NOMO-1 (cell line): ENCODE data around the gene ZNF407.
"Not testable (repeated sequence)": the region's sequence is repeated elsewhere in the genome, so short reads cannot be mapped to it uniquely, and the experiment has no call there.

ENCODE experiments used
- DNase-seq, 2 experiments: peaks; one replicate each; lab custom pipeline; 2025; ENCODE audit not compliant: unreplicated experiment in 2 of 2; lab: John Stamatoyannopoulos, UW

The ZNF407 gene

GRCh38 chr18:75083761-75084160 is 486.1 kb downstream of the ZNF407 start:
- DNase-seq = no peak

DNA sequence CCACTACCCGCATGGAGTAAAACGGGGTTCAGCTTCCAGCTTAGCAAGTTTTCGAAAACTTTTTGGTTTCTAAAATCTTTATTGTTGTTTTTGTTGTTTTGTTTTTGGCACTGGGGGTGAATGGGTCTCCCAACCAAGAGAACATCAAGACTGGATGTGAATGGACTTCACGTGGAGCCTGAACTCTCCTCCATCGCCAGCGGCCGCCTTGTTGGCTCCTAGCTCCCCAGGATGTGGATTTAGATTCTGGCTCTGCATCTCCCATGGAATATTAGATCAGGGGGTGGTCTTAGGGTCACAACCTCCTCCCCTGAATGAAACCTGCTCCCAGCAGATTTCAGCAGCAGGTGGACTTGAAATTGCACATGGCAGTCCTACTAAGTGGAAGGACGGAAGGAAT is 488.0 kb downstream of the ZNF407 start:
- DNase-seq = not testable (repeated sequence)

DNA sequence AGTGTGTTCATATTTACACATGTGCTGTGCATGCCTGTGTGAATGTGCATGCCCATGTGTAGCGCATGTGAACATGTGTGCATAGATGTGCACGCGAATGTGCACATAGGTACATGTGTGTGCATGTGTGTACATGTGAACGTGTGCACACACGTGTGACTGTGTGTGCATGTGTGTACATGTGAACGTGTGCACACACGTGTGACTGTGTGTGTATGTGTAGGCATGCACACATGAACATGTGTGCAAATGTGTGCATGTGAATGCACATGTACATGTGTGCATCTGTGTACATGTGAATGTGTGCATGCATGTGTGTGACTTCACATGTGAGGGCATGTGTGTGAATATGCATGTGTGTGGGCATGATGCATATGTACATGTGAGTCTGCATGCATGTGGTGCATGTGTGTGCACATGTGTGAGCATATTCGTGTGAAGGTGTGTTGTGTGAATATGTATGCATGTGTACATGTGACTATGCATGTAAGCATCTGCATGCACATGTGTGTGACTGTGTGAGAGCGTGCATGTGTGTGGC is 488.9 kb downstream of the ZNF407 start:
- DNase-seq = no peak

- DNase-seq = no peak
Observed at GRCh38 chr18:75087119-75088020, 489.7 kb downstream of the ZNF407 start.

DNA sequence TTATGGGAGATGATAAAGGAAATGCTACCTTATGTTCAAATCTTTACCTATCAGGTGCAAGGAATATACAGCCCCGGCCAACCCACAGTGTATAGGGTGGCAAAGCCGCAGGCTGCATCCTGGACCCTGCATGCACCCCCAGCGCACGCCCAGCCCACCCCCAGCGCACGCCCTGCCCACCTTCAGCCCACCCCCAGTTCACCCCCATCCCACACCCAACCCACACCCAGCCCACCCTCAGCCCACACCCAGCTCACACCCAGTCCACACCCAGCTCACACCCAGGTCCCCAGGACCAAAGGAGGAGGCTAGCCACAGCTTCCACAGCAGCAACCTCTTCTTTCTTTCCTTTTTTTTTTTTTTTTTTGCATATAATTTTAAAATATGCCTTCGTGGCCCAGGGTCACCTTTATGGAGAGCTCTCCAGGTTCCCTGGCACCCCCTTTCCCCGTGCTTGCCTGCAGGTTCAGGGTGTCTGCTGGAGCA is 490.4 kb downstream of the ZNF407 start:
- no peak for DNase-seq

DNA sequence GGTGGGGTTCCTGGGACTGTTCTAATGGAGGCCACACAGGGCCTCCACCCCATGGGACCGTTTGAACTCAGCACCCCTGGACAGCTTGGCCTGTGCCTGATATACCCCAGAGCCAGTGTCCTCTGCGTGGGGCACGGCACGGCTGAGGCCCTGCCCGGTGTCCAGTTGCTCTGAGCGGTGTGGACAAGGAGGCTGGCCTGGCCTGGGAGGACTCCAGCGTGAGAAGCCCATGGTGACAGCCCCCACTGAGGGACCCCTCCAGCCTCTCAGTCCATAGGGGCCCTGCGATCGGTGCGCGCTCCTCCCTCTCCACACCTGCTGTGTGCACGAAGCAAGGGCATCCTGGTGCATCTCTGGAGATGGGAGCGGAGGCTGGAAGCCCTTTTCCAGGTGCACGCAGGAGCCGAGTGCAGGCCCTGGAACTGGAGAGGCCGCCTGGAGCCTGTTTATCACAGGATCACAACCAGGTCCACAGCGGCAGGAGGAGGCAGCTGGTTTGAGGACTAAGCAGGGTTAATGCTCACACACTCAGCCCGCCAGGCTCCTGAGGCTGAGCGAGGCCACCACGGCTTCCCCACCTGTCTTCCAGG is 491.0 kb downstream of the ZNF407 start:
- no peak for DNase-seq

DNA sequence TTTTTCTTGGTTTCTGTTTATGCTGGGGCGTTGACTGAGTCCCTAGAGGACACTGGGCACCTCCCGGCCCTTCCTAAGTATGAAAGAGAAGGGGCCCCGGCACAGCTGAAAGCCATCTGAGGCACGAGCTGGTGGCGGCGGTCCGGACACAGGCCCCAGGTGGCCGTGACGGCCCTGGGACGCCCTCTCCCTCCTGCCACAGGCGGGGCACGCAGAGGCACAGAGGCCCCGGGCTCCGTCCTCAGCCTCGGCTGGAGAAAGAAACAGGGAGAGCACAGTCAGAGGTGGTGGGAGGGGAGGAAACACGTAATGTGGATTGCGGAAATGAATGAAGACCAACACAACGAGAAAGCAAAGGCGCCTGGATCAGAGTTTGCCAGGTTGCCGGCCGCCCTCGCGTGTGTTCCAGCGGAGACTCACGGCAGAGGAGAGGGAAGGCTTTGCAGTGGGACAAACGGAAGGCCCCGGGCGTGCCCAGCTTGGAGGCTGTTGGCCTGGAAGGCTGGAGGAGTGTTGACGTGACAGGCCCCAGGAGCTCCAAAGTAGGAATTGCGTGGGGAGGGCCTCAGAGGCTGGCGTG is 492.2 kb downstream of the ZNF407 start:
- no peak for DNase-seq

DNA sequence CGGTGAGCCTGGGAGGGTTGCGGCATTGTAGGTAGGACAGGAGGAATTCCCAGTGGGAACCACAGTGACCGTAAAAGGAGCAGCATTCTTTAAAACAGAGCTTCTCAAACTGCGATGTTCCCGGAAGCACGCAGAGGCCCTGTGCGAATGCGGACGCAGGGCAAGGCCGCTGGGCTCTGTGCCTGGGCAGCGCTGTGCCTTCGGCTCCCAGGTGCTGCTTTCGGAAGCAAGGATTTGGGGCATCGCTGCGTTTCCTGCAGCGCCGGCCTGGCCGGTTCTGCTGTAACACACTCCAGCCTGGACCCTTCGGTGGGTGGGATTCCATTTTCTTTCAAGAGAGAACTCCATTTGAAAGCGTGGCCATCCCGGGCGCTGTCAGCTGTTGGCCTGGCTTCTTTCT is 492.7 kb downstream of the ZNF407 start:
- DNase-seq = no peak

DNA sequence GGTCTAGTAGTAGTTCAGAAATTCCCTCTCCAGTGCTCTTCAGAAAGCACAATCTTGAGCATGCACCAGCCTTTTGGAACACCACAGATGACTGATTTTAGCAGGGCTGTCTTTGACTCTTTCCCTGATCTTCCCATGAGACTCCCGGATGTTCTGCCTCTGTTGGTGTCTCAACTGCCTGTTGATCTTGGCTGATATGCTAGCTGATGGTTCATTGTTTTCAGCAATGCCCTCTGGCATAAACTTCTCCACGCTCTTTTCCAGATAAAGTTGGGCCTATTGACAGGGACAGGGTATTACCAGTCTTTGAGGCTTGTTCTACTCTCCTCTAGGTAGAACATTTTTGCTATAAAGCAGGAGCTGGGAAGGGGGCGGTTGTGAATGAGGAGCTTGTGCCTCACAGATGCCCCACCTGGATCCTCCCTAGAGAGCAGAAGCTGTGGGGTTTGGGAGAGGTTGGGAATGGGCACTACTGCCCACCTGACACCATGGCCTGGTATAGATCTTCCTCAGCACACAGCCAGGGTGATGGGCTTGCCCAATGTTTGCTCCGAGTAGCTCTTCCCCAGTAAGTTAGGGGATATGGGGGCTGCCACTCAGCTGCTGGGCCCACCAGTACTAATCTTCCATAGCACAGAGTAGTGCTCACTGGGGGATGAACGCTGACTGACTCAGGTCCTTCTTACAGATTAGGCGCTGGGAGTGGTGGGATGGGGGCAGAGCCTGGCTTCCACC is 500.0 kb downstream of the ZNF407 start:
- DNase-seq = no peak

GRCh38 chr18:75100832-75101630 is 503.4 kb downstream of the ZNF407 start:
- DNase-seq = no peak

GRCh38 chr18:75101916-75102315 is 504.2 kb downstream of the ZNF407 start:
- no peak for DNase-seq

- DNase-seq = not testable (repeated sequence)
Observed at GRCh38 chr18:75104029-75104428, 506.4 kb downstream of the ZNF407 start.

DNA sequence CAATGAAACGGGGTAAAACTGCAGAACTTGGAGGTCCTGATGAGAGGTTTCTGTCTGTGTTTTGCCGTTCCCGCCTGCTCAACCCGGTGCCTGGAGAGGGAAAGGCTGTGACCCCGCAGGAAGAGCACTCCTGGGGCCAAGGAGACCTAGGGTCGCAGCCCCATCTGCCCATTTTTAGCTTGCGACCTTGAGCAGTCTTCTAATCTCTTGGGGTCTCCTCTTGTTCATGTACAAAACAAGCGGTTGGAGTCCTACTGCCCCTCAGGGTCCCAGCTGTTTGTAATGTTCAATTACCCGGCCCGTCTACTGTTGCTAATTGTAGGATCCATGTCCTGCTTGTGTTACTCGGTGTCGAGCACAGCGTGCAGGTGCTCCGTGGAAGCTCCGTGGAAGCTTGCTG is 506.8 kb downstream of the ZNF407 start:
- DNase-seq = no peak

DNA sequence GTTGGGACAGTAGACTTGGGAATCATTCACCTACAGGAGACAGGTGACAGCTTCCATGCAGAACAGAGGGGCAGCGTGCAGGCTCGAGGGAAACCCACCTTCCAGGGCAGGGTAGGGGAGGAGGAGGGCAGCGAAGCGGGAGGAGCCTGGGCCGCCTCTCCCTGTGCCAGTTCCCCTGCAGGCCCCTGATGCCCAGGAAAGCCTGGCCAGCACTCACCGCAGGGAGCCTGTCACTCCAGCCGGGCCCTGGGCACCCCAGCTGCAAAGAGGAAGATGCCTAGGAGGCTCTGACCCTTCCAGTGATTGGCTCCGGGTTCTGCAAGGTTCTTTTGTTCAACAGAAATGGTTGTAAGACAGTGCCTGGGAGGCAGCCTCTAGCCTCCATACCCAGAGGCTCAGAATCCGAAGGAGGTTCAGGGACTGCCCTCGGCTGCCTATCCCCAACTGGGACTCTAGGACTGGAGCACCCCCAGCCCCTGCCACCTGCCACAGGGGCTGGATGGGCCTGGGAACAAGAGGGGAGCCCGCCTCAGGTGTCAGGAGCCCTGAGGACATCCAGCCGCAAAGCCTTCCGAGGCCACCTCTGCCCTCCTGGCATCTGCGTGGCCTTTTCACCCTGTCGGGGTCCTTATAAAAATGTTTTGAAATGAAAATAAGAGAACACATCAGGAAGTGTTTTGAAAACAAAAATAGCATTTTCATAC is 508.0 kb downstream of the ZNF407 start:
- DNase-seq = no peak

GRCh38 chr18:75106746-75107145 is 509.1 kb downstream of the ZNF407 start:
- DNase-seq = no peak

GRCh38 chr18:75107196-75107930 is 509.7 kb downstream of the ZNF407 start:
- DNase-seq = no peak

GRCh38 chr18:75107931-75108276 is 510.2 kb downstream of the ZNF407 start:
- no peak for DNase-seq

GRCh38 chr18:75108579-75109318 is 511.1 kb downstream of the ZNF407 start:
- DNase-seq = no peak
